NCI-H1436 (cell line): Measurements from ENCODE around the gene LMF1.
"Not testable (repeated sequence)": the region's sequence is repeated elsewhere in the genome, so short reads cannot be mapped to it uniquely, and the experiment has no call there.

Experiments
- DNase-seq: peaks from one replicate; lab custom pipeline; 2025; lab: John Stamatoyannopoulos, UW

Gene LMF1

DNA sequence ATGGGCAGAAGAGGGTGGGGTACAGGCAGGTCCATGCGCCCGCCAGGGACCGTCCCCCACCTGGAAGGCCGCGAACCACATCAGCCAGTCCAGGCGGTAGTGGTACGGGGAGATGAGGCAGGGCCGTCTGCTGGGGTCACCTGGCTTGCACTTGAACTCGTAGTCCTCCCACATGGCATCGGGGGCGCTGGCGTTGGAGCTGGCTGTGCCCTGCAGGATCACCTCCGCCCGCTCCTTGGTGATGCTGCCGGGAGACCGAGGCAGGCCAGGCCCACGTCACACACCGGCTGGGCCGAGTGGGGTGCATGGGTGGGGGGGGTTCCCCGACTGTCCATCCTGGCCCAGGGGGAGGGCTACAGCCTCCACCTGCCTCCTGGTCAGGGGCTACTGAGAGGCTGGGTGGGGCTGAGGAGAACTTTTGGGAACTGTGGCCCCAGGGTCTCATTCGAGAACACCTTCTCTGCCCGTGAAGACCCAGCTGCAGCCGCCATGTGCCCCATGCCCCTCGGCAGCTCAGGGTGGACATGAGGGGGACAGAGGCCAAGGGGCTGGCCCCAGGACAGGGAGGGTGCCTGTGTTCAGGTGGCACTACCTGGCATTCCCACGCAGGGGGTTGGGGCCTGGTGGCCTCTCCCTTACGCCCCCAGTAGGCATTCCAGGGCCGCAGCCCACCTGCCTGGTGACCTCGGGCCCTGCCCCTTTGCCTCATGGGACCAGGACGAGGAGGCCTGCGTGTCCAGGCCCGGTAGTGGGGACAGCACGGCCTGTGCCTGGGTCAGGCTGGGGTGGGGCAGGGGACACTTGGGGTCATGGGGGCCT is 100.8 kb downstream of the LMF1 start:
- DNase-seq: no peak

DNA sequence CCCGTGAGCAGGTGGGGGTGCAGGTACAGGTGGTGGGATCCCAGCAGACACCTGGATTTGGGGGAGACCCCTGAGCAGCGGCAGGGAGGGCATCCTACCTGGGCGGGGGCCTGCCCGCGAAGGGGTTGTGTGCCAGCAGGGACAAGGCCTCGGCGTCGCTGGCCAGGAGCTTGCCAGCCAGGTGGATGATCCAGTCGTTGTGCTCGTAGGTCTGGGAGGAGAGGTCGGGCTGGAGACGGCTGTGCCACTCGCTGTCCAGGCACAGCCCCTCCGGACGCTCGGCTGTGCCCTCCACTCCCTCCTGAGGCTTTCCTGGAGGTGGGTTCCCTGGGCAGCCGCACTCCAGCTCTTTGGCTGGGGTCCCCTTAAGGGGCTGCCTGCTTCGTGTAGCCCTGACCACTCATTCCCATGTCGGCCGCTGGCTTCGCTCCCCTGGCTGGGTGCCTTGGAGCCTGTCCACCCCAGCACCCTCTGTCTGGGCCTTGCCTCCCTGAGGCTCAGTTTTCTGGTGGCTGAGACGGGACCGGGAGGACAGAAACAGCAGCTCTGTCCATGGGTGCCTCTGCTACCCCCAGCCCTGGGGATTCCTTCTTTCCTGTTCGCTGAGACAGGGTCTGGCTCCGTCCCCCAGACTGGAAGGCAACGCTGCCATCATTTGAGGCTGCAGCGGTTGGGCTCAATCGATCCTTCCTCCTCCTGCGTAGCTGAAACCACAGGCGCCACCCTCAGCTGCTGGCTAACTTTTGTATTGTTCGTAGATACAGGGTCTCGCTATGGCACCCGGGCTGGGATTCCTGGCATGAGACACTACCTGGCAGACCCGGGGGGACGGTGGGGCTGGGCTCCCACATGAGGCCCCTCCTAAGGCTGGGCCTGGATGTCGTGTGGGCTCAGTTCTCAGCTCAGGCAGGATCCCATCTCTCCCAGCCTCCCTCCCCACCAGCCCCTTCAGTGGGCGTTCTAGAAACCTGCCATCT is 101.7 kb downstream of the LMF1 start:
- no peak for DNase-seq

- DNase-seq: no peak
Measured at GRCh38 chr16:868386-868755, 102.4 kb downstream of the LMF1 start.

DNA sequence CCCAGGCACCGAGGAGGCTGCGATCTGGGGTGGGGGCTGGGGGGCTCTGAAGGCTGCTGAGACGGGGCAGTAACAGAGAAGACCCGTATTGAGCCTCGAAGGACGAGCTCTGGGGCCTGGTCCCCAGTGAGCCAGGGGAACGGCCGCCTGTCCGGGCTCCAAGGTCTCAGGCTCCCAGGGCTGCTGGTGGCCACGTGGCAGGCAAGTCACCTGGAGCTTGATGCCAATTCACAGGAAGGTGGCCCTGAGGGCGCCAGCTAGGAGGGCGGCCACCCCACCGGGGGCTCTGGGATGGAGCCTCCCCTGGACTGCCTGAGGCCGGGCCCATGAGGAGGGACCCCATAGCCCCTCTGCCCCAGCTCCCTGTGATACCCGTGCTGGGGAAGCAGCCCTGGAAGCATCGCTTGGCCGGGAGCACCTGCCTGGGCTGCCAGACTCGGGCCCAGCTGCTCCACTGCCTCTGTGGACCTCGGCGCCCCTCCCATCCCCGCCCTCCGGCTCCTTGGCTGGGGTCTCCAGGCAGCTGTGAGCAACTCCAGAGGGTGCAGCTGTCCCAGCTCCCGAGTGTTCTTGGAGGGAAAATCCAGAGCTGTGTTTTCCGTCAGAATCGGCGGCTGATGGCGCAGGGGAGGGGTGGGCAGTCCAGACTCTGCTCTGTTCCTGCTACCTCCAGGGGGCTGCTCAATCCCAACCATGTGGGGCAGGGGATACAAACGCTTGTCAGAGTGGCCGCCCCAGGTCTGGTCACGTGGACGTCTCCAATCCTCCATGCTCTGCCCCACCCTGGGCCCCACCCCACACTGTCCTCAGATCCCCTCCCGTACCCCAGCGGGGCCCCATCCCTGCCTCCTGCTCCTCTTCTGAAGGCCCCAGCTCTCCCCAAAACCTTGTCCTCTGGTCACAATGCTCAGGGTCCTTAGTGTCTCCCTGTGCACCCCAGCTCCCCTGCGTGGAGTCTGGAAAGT is 103.1 kb downstream of the LMF1 start:
- DNase-seq: no peak

GRCh38 chr16:866252-866896 is 104.4 kb downstream of the LMF1 start:
- no peak for DNase-seq

- no peak for DNase-seq
Measured at GRCh38 chr16:865026-865425, 105.8 kb downstream of the LMF1 start.

DNA sequence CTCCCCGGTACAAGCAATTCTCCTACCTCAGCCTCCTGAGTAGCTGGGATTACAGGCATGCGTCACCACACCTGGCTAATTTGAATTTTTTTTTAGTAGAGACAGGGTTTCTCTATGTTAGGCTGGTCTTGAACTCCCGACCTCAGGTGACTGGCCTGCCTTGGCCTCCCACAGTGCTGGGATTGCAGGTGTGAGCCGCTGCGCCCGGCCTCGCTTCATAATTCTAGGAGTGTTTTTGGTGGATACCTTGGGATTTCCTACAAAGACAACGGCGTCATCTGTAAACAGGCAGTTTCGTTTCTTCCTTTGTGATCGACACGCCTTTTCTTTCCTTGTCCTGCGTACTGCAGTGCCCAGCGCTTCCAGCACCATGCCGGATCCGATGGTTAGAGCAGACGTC is 109.3 kb downstream of the LMF1 start:
- DNase-seq: no peak

GRCh38 chr16:860891-861290 is 109.9 kb downstream of the LMF1 start:
- DNase-seq: no peak

GRCh38 chr16:858971-859370 is 111.8 kb downstream of the LMF1 start:
- not testable (repeated sequence) for DNase-seq

DNA sequence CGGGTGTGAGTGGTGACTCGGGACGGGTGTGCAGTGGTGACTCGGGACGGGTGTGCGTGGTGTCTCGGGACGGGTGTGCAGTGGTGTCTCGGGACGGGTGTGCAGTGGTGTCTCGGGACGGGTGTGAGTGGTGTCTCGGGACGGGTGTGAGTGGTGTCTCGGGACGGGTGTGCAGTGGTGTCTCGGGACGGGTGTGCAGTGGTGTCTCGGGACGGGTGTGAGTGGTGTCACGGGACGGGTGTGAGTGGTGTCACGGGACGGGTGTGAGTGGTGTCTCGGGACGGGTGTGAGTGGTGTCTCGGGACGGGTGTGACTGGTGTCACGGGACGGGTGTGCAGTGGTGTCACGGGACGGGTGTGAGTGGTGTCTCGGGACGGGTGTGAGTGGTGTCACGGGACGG is 112.3 kb downstream of the LMF1 start:
- not testable (repeated sequence) for DNase-seq

GRCh38 chr16:856811-857210 is 114.0 kb downstream of the LMF1 start:
- no peak for DNase-seq

- DNase-seq: no peak
Measured at GRCh38 chr16:856101-856500, 114.7 kb downstream of the LMF1 start.

GRCh38 chr16:855471-855870 is 115.3 kb downstream of the LMF1 start:
- no peak for DNase-seq

DNA sequence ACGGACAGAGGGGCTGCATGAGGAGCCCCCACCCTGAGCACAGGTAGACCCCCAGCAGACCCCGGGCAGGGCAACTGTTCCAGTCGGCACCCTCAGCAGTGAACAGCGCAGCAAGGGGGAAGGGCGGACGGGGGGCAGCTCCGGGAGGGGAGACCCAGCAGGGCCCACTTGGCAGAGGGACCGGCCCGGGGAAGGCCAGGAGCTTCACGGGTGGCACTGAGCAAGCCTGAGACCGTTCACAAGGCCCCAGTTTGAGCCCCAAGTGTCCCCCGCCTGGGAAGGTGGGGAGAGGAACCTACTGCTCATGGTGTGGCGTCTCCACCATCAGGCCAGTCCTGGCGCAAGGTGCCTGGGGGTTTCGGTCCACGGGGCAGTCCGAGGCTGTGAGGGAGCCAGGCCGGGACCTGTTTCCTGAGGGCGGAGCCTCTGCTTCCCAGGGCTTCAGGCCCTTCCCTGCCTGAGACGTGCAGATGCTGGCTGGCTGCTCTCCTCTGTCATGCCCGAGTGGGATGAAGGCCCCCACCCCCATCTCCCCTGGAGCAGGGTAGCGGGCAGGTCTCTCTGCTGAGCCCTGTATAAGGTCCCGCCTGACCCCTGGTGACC is 115.9 kb downstream of the LMF1 start:
- DNase-seq: no peak

DNA sequence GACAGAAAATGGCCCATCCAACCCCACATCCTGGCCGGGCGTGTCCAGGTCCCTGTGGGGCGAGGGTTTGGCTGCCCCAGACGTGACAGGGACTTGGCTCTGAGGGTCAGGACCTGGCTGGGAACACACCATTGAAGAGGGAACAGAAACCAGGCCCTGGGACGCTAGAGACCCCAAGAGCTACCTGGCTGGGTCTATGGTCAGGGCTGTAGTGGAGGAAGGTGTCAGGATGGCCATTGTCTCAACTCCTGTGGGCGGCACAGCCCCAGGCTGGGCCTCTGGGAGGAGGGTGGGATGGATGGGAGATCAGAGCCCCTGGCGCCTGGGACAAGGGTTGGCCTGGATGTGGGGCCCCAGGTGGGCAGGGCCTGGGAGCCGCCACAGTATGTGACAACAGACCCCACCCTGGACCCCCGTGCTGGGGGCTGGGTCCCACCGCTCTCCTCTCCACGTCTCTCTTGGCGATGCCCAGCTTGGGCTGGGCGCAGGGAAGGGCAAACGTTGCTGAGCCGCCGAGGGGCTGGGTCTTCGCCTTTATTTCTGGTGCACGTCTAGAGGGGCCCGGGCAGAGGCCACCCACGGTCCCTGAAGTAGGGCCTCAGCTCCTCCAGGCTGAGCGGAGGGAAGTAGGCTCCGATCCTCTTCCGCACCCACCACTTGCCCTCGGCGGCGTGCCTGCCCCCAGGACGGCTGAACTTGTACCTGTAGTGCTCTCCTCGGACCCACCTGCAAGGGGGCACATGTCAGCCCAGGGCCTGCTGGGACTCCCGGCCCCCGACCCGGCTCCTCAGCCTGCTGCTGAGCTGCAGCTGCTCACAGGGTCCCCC is 116.6 kb downstream of the LMF1 start:
- no peak for DNase-seq

DNA sequence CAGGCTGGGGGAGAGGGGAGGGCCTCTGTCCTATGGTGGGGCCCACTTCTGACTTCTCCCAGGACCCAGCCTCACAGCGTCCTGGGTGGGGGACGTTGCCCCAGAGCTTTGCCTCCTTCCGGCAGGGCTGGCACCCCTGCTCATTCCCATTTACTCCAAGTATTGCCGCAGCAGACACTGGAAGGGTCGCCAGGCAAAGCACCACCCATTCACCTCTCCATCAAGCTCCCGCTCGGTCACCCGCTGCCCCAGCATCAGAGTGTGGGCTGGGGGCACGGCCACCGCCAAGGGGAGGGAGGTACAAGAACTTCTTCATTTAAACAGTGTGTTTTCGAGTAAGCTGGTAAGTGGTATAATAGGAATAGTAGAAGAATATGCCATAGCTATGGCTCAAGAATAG is 117.5 kb downstream of the LMF1 start:
- DNase-seq: no peak

DNA sequence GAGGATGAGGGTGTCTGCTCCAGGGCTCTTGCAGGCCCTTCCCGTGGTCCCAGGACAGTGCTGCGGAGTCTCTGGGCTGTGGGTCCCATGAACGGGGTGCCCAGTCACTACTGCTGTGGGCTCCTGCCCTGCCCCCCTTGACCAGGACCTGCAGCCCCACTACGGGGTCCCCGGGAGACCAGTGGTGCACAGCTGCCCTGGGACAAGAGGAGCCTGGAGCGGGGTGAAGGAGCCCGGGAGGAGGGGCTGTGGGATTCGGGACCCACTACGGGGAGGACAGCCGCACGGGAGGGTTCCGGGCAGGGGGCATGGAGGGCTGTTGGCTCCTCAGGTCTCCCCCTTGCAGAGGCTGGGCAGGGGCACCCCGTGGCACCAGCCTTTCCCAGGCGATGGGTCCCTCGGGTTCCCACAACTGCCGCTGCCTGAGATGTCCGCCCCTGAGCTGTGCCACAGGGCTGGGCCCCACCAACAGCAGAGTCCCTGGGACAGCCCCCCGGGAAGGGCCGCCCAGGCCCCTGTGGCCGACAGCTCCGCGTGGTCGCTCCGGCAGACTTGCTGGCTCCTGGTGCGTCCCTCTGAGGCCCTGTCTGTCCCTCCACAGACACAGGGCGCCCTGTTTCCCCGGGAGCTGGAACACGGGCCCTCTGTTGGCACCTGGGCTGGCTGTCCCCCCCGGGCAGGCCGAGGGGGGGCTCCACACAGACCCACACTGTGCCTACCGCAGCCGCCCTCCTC is 118.2 kb downstream of the LMF1 start:
- DNase-seq: no peak

DNA sequence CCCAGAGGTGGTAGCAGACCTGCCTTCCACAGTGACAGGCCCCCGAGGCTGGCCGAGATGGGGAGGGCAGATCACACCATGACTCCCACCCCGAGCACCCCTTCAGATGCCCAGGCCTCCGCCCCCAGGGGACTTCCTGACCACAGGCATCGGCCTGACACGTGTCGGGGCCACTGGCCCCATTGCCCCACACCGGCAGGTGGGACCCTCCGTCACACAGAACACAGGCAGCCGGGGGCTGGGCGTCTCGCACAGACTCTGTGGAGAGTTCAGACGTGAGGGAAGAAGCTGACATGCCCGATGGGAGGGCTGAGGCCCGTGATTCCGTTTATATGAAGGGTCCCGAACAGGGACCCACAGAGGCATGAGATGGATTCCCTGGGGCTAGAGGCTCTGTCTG is 118.9 kb downstream of the LMF1 start:
- DNase-seq: no peak

- DNase-seq: no peak
Measured at GRCh38 chr16:851209-851810, 119.5 kb downstream of the LMF1 start.
